ENCODE results near the gene DCC. TPM values are rescaled to one million over a fixed set of nuclear protein-coding genes. Genes with fewer than 3 reads are reported as not detected.

DCC gene
- total and polyA plus RNA-seq, 2 of the 8 experiments (the other 6 are each of a cell fraction or from before 2014, with no cell fraction given): 0.14 to 1.4 TPM

DNA sequence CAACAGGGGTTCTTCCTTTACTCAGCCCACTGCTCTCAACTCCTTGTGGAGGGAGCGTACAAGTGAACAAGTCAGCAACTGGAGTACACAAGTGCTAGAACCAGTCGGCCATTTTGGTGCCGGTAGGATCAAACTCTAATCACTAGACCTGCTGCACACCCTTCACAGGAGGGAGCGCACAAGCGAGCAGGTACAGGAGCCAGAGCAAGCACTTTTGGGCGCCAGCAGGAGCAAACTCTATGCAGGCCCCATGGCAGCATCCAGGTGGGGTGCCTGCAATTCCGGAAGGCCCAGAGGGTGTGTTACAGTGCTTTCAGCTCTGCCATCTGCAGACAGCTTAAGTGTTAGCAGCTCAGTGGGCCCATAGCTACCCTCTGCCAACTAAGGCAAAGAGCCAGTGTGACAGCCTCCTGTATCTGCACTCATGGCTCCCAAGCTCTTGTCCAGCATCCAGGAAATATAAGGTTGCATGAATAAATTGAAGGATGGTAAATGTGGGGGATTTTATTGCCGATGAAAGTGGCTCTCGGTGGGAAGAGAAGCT, 426.1 kb downstream of the DCC start:
- no peak for DNase-seq (ENCODE audit: low read depth in 1 of 2, low spot score in 2 of 2)
- TF ChIP-seq TBP (IDR thresholded peaks at IDR 0.05; ENCODE audit: low read depth, low read length) (no peak), RAD21 (IDR thresholded peaks at IDR 0.05 in 1 of 2, conservative IDR thresholded peaks at IDR 0.05 in 1 of 2; ENCODE audit: low read depth in 2 of 2, low read length in 2 of 2) (0 out of 4 replicates have a peak, but pooled peaks of 1 of the 2 experiments have one; percentile 6)
- Histone ChIP-seq H3K79me2 (ENCODE audit: control insufficient read depth in 1 of 2, insufficient read depth in 2 of 2, low read length in 2 of 2) (no peaks in the 10 kb centered on the region), H2BK5ac (ENCODE audit: low read depth, low read length) (no peak overlapping the region), H2BK15ac (ENCODE audit: low read length) (no peak overlapping the region), H4K91ac (replicated peaks; ENCODE audit: insufficient read length, low read length) (no peak overlapping the region), H3K9me3 (ENCODE audit: insufficient read depth in 2 of 2, low read depth in 1 of 2, low read length in 1 of 2) (no peaks in the 10 kb centered on the region), H3K14ac (ENCODE audit: insufficient read length) (no peak overlapping the region), H3K18ac (ENCODE audit: extremely low read depth, low read length) (no peak overlapping the region), H3K4me1 (replicated peaks in 1 of 4; ENCODE audit: control insufficient read depth in 3 of 4, insufficient read depth in 4 of 4, low read length in 3 of 4) (no peaks in the 10 kb centered on the region), H3K27ac (ENCODE audit: low read depth, low read length) (no peak overlapping the region), H4K5ac (ENCODE audit: insufficient read length, low read depth, low read length) (no peak overlapping the region), H2BK12ac (ENCODE audit: low read depth, low read length) (no peak overlapping the region), H3K9ac (replicated peaks in 1 of 4; ENCODE audit: extremely low read depth in 1 of 4, low read depth in 3 of 4, low read length in 3 of 4) (no peak overlapping the region), H2BK20ac (ENCODE audit: low read length) (no peak overlapping the region), H3K4me3 (ENCODE audit: extremely low read depth in 1 of 4, insufficient read depth in 2 of 4, low read depth in 3 of 4, low read length in 4 of 4) (no peak overlapping the region), H3K36me3 (ENCODE audit: control insufficient read depth in 2 of 4, insufficient read depth in 4 of 4, low read length in 3 of 4) (no peaks in the 10 kb centered on the region), H3K56ac (replicated peaks; ENCODE audit: insufficient read length, low read depth, low read length) (no peak overlapping the region), H3K23ac (ENCODE audit: insufficient read length) (no peak overlapping the region), H3K4ac (replicated peaks; ENCODE audit: insufficient read length, low read depth, low read length) (no peak overlapping the region), H3K4me2 (ENCODE audit: insufficient read depth in 1 of 2, low read depth in 2 of 2, low read length in 2 of 2) (no peak overlapping the region), H2AK5ac (ENCODE audit: low read depth, low read length) (no peak overlapping the region), H3K79me1 (ENCODE audit: low read depth, low read length) (no peaks in the 10 kb centered on the region), H4K8ac (ENCODE audit: extremely low read depth, insufficient read depth, low read length) (no peak overlapping the region), H3K27me3 (replicated peaks in 1 of 4; ENCODE audit: control insufficient read depth in 3 of 4, extremely low read depth in 1 of 4, insufficient read depth in 3 of 4, low read length in 3 of 4) (no peaks in the 10 kb centered on the region), H2AFZ (ENCODE audit: low read length) (peak overlapping the region; percentile 92), H2BK120ac (replicated peaks; ENCODE audit: low read depth, low read length) (no peak overlapping the region), H4K20me1 (replicated peaks in 1 of 2; ENCODE audit: control insufficient read depth in 1 of 2, insufficient read depth in 2 of 2, low read length in 2 of 2) (no peaks in the 10 kb centered on the region), H3K23me2 (ENCODE audit: low read depth, low read length) (no peaks in the 10 kb centered on the region)
- POLR2A ChIA-PET (ENCODE audit: partially characterized antibody): no interaction called here
- CTCF ChIA-PET (ENCODE audit: partially characterized antibody): interaction anchor here (1.1 to 1.3 kb wide), 3 partner anchors 8 to 105 kb away, joined by 3 to 4 read pairs (median 3); no protein-coding TSS in a partner anchor
- WGBS, 2 experiments (ENCODE audit: extremely low coverage in 1 of 2, insufficient coverage in 1 of 2, insufficient read length in 1 of 2, insufficient replicate concordance in 2 of 2, low coverage in 1 of 2, low lambda C conversion rate in 2 of 2, missing lambda C conversion rate in 1 of 2): 85% methylated on average over 9 of the region's 9 CpGs; no CpG with 5 or more reads in 1 of the 2 experiments
- no peak for FAIRE-seq

Measured in H1 (cell line).